GM21576 (cell line): ENCODE data around the gene RTN4RL1.

Experiments used
- ATAC-seq: cut with Tn5 transposase; IDR thresholded peaks from one replicate; pipeline ENCODE4 v1.9.1; 2021; ENCODE audit warnings: mild to moderate bottlenecking, moderate library complexity; ENCODE audit not compliant: unreplicated experiment

RTN4RL1 gene

GRCh38 chr17:1956134-1956533 lies 69.0 kb downstream of the RTN4RL1 start:
- no peak for ATAC-seq

- no peak for ATAC-seq
Observed at GRCh38 chr17:1953831-1954230, 71.3 kb downstream of the RTN4RL1 start.

- no peak for ATAC-seq
Observed at GRCh38 chr17:1951920-1952319, 73.2 kb downstream of the RTN4RL1 start.

GRCh38 chr17:1949754-1950153 lies 75.4 kb downstream of the RTN4RL1 start:
- no peak for ATAC-seq

- ATAC-seq, result no peak
Observed at GRCh38 chr17:1948517-1948825, 76.7 kb downstream of the RTN4RL1 start.

GRCh38 chr17:1947743-1948516 lies 77.2 kb downstream of the RTN4RL1 start:
- ATAC-seq, result no peak

GRCh38 chr17:1947229-1947742 lies 77.8 kb downstream of the RTN4RL1 start:
- ATAC-seq, result no peak

- no peak for ATAC-seq
Observed at GRCh38 chr17:1946021-1946932, 78.9 kb downstream of the RTN4RL1 start.

GRCh38 chr17:1945621-1946020 lies 79.5 kb downstream of the RTN4RL1 start:
- ATAC-seq, result no peak

GRCh38 chr17:1943436-1943831 lies 81.7 kb downstream of the RTN4RL1 start:
- no peak for ATAC-seq

- no peak for ATAC-seq
Observed at GRCh38 chr17:1942666-1943435, 82.3 kb downstream of the RTN4RL1 start.

GRCh38 chr17:1942066-1942365 lies 83.1 kb downstream of the RTN4RL1 start:
- no peak for ATAC-seq

GRCh38 chr17:1941272-1942065 lies 83.7 kb downstream of the RTN4RL1 start:
- no peak for ATAC-seq

- ATAC-seq, result no peak
Observed at GRCh38 chr17:1940810-1941185, 84.3 kb downstream of the RTN4RL1 start.

- no peak for ATAC-seq
Observed at GRCh38 chr17:1939981-1940809, 84.9 kb downstream of the RTN4RL1 start.

GRCh38 chr17:1937461-1937860 lies 87.7 kb downstream of the RTN4RL1 start:
- no peak for ATAC-seq

- no peak for ATAC-seq
Observed at GRCh38 chr17:1936766-1937165, 88.4 kb downstream of the RTN4RL1 start.

GRCh38 chr17:1934901-1935300 lies 90.2 kb downstream of the RTN4RL1 start:
- ATAC-seq, result no peak

- no peak for ATAC-seq
Observed at GRCh38 chr17:1933875-1934715, 91.0 kb downstream of the RTN4RL1 start.
